GM12892 (cell line): Measurements from ENCODE around the gene TNRC6B.
"Not testable (repeated sequence)": the region's sequence is repeated elsewhere in the genome, so short reads cannot be mapped to it uniquely, and the experiment has no call there.

ENCODE experiments used
- DNase-seq: peaks from one replicate; pipeline ENCODE4 v3.0.0; 2011; ENCODE audit not compliant: insufficient read length
- FAIRE-seq: peaks from 2 replicates; lab custom pipeline; 2011; peaks lifted over from hg19 to GRCh38; lab: Jason Lieb, UNC
- POLR2A ChIP-seq: IDR thresholded peaks from 2 replicates; pipeline ENCODE4 v1.6.1; 2011; ENCODE audit warnings: low read depth, low read length, control low read depth
- POLR2AphosphoS5 ChIP-seq: IDR thresholded peaks from 2 replicates; pipeline ENCODE4 v1.6.1; 2011; ENCODE audit warnings: low read depth, low read length, control low read depth
- TAF1 ChIP-seq: IDR thresholded peaks from 2 replicates; pipeline ENCODE4 v1.6.1; 2011; ENCODE audit warnings: low read depth, mild to moderate bottlenecking, control low read depth, low read length, borderline replicate concordance

TNRC6B gene

GRCh38 chr22:40175611-40176244 is 2.0 kb upstream of the TNRC6B start:
- DNase-seq (no peak), FAIRE-seq (no peak)
- TF ChIP-seq POLR2A = no peak
- no peak for TF ChIP-seq POLR2AphosphoS5

GRCh38 chr22:40176921-40177737 is 596 bp upstream of the TNRC6B start:
- DNase-seq (no peak), FAIRE-seq (peak; percentile 77)
- TF ChIP-seq POLR2A (no peak), POLR2AphosphoS5 (no peak)

GRCh38 chr22:40178417-40179409 is 988 bp downstream of the TNRC6B start:
- DNase-seq (no peak), FAIRE-seq (peak; percentile 85)
- TF ChIP-seq TAF1 = no peak
- peak; percentile 45; the same call in 1 of the 2 replicates for TF ChIP-seq POLR2A
- TF ChIP-seq POLR2AphosphoS5 = no peak

- DNase-seq (no peak), FAIRE-seq (no peak)
- TF ChIP-seq POLR2A (no peak), POLR2AphosphoS5 (no peak), TAF1 (no peak)
Measured at GRCh38 chr22:40179526-40179925, 1.8 kb downstream of the TNRC6B start.

- DNase-seq = no peak
- FAIRE-seq = no peak
- TF ChIP-seq POLR2A (no peak), TAF1 (no peak), POLR2AphosphoS5 (no peak)
Measured at GRCh38 chr22:40180403-40180802, 2.7 kb downstream of the TNRC6B start.

GRCh38 chr22:40181323-40181722 is 3.6 kb downstream of the TNRC6B start:
- no peak for FAIRE-seq

GRCh38 chr22:40182231-40182835 is 4.6 kb downstream of the TNRC6B start:
- FAIRE-seq (no peak), DNase-seq (no peak)

More at GRCh38 chr22:40181323-40181722, 3.6 kb downstream of the TNRC6B start:
- no peak for TF ChIP-seq POLR2AphosphoS5
- no peak for TF ChIP-seq POLR2A
- no peak for TF ChIP-seq TAF1
- DNase-seq = no peak

GRCh38 chr22:40183029-40183581 is 5.4 kb downstream of the TNRC6B start:
- DNase-seq (no peak), FAIRE-seq (peak; percentile 57)

More at GRCh38 chr22:40182231-40182835, 4.6 kb downstream of the TNRC6B start:
- no peak for TF ChIP-seq POLR2AphosphoS5
- TF ChIP-seq TAF1 = no peak
- TF ChIP-seq POLR2A = no peak

GRCh38 chr22:40183603-40184002 is 5.9 kb downstream of the TNRC6B start:
- not testable (repeated sequence) for DNase-seq, FAIRE-seq

More at GRCh38 chr22:40183029-40183581, 5.4 kb downstream of the TNRC6B start:
- TF ChIP-seq POLR2AphosphoS5 (no peak), POLR2A (no peak), TAF1 (no peak)

- TF ChIP-seq POLR2AphosphoS5 (no peak), POLR2A (no peak), TAF1 (no peak)
- FAIRE-seq = no peak
- no peak for DNase-seq
Measured at GRCh38 chr22:40187389-40187788, 9.7 kb downstream of the TNRC6B start.
